Stimulated activated CD4-positive, alpha-beta T cell treated with anti-CD3 and anti-CD28 coated beads, TNF-alpha, amount 100 ng/mL, for 1 hour (primary cell): Measurements from ENCODE around the gene NPL.

ENCODE experiments used
- DNase-seq, 3 donors: peaks; one replicate each; pipeline ENCODE4 v3.0.0-alpha.2; 2020; ENCODE audit warnings: low read depth in 3 of 3, low spot score in 1 of 3

The NPL gene

DNA sequence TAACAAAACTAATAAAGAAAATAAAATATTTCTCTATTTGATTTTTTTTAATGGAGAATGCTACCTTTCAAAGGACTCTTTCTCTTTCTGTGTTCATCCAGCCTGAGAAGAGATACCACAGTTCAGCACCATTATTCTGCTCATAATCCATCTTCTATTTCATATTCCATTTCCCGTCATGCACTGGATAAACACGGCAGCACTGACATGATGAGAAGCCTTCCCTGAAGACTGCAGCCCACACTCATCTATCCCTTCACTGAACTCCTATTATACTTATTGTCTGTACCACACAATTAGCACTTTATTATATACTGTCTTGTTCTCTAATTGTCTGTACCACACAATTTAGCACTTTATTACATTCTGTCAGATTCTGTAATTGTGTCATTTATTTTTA lies 10.7 kb upstream of the NPL start:
- DNase-seq = no peak

DNA sequence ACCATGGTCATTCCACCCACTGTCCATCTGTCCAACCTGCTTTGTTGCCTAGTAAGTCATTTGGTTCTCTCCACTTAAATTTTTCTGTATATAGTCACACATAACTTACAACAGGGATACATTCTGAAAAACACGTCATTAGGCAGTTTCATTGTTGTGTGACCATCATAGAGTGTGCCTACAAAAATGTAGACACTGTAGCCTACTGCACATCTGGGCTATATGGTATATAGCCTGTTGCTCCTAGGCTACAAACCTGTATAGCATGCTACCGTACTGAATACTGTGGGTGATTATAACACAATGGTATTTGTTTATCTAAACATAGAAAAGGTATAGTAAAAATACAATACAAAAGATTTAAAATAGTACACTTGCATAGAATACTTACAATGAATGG lies 10.0 kb upstream of the NPL start:
- no peak for DNase-seq

DNA sequence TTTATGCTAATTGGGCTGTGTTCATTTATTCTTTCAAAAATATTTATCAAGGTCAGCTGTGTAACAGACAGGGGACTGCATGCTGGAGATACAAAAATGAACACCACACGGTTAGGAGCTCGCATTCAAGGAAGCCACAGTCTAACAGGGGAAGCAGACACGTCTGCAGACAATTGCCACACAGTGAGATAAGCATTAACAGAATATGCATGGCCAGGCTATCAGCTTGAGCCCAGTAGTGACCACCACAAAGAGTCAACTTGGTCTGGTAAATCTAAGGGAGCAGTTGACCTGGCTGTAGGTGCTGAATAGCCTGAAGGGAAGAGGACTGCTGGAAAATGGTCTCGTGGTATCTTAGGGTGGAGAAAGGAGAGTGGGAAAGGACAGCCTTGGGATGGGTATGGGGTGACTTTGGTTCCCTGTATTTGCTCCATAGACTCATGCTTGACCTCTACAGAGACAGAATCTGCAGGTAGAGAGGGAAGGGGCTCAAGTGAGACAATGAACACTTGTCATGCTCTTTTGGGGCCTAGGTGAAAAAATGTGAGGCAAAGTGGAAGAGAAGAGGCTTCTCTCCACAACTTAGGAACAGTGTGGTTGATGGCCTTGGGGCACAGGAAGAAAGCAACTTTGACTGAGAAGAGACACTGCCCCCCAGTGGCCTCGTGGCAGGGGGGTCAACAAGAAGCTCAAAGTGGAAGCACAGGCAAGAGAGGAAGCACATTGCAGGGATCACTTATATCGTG lies 7.6 kb upstream of the NPL start:
- DNase-seq = peak; percentile 18 to 56 (median 25)

DNA sequence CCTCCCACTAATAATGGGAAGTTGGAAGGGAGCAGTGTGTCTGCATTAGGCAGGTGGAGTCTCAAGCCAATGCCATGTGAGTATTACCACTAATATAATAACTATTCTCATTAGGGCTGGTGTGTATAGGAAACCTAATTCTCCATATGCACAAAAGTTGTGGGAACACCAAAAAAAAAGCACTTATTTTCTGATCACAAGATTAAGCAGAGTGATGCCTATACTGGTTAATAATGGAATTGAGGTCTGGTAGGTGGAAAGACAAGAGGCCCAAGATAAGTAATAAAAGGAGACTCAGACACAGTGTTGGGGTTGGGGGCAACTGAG lies 7.0 kb upstream of the NPL start:
- DNase-seq = no peak

DNA sequence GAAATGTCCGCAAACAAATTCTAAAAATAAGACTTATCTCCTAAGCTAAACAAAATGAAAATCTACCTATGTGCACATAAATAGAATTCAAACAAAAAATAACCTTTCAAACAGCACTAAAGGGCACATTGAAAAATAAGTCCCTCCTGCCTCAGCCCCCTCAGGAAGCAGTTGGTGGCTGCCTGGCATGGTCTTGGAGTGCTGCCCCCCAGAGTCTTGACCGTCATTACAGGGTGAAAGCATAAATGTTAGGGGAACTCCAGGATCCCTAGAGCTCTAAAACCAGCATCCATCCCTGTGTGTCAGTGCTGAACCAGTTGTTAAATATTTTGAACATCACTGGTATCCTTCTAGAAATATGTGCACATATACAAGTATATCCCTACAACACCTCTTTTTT lies 6.5 kb upstream of the NPL start:
- DNase-seq = no peak

DNA sequence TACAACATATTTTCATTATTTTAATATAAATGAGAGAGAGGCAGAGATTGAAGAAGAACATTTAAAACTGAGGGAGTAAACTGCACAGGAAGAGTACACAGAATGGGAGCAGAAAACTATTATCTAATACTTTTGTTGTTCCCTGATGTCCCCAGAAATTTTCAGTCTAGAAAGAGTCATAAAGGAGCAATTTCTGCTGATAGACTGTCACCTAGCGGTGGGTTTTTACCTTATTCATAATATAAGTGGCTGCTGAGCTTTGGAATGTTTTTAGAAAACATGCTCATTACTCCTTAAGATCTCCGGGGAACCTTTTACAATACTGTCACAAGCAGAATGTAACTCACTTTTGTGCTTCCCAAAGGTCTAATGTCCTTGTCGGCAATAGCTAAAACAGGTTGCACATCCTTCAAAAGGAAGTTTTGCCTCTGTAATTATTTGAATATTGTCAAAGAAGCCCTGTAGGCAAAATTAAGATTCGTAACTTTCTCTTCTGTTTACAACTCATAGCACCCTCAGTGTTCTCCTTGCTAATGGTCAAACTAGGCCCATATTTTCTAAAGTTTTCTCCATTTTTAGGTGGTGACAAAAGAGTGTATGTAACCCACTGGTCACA lies 4.9 kb upstream of the NPL start:
- DNase-seq = peak in 1 of 3 donors; percentile 3

DNA sequence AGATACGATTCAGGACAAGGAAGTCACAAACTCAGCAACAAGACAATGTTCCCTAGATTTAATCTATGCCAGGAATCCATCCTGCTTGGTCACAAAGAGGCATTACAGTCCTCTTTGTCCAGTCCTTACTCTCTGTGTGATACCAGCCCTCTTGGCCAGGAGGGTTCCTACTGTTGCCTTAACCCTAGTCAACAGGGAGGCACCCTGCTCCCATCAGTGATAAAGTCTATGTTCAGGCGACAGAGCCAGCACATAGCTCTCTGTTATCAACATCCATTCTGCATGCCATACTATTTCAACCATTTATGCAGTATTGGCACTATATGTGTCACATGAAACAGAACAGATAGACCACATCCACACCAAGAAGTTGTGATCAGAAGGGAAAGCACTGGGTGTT lies 4.4 kb upstream of the NPL start:
- DNase-seq = no peak

DNA sequence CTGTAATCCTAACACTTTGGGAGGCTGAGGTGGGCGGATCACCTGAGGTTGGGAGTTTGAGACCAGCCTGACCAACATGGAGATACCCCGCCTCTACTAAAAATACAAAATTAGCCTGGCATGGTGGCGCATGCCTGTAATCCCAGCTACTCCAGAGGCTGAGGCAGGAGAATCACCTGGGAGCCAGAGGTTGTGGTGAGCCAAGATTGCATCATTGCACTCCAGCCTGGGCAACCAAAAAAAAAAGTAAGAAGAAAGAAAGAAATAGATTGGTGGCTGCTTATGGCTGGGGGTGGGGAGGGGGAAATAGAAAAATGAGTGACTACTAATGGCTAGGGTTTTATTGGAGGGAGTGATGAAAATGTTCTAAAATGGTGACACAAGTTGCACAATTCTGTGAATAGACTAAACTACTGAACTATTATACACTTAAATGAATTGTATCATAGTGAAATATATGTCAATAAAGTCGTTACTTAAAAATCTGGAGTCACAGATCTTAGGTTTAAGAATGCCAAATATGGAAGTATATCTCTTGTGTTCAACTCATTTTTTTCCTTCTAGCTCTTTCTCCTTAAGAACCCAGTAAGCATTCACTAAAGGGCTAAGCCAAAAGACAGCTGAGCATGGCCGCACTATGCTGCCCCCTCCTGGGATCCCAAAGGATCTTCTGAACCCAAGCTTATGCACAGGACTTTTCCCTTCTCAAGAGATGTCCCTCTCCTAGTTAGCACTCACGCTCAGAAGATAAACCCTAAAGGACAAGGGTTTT lies 3.2 kb upstream of the NPL start:
- DNase-seq = peak in 2 of 3 donors; percentile 3 to 11

DNA sequence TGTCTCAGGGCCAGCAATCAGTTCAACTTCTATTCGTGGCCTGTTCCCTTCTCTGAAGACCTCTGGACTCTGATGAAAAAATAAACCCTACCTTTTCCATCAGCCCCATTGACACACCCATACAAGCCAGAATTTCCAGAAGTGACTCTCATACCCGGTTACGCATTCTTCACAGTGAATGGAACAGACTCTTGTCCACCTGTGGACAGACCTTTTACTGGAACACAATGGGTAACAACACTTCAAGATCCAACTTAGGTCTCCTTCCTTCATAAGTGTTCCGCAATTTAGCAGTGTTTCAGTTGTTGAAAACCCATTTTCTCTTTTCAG lies 2.6 kb upstream of the NPL start:
- DNase-seq = no peak

DNA sequence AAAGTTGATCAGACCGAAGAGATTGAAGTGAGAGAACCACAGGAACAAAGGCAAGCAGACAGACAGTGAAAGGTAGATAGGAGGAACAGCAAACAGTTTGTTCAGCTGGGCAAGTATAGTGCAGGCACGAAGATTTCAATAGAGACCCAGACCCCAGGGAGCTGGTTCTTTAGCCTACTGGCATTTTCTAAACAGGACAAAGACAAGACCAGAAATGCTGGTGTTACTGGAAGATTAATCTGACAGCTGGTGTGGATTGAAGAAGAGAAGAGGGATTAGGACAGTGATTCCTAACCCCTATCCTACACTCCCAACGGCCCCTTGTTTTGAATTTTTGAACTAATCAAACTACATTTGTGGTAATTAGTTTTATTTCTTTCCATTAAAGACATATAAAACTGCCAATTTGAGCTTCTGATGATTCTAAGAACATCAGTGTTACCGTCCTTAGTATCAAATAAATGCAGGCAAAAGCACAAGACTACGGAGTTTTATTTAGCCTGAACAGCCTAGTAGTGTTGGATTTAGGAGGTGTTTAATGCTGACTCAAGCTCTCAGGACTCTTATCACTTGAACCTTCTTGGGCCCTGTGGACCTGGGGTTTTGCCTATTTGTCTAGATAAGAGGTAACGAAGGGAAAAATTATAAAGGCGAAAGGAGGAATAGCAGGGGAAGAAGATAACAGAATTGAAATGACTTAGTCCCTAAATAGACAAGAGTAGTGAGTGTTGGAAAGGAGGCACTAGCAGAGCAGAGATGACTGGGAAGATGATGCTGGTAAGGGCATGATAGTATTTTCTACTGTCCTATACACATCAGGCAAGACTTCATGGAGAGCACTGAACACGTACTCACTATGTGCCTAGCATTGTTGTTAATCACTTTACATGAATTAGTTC lies 2.0 kb downstream of the NPL start:
- DNase-seq = no peak

DNA sequence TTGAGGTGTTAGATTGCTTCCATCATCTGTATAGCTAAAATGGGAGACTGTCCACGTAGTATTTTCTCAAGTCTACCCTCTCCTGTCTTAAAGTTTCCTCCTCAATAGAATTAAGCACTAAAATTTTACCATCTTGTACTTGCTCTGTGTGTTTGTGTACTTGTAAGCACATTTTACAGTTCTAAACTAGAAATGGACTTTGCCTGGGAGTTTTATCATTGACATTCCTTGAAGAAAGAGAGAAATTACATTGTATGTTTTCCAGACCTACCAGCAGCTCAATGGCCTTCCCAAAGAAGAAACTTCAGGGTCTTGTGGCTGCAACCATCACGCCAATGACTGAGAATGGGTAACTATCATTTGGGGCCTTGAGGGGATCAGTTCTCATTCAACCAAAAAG lies 4.5 kb downstream of the NPL start:
- no peak for DNase-seq

DNA sequence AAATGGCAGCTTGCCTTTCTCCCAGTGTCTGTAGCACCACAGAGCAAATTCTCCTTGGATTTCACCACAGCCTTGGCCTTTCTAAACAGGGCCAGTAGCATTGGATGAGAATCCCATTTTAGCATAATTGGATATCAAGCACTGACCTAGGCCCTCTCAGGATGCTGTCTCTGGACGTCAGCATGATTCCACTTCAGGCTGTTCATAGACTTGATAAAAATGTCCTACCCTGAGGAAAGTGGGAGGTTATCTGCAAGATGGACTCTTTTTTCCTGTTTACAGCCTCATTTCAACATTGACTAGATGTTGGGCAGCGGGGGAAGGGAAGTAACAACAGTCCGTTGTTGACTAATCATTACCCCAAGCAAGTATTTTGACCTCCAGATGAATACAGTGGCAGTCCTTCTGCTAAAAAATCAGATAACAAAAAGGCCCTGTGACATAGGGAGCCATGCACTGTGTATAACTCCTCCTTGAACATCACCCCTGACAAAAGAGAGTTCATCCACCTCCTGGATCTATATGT lies 5.2 kb downstream of the NPL start:
- DNase-seq = no peak

DNA sequence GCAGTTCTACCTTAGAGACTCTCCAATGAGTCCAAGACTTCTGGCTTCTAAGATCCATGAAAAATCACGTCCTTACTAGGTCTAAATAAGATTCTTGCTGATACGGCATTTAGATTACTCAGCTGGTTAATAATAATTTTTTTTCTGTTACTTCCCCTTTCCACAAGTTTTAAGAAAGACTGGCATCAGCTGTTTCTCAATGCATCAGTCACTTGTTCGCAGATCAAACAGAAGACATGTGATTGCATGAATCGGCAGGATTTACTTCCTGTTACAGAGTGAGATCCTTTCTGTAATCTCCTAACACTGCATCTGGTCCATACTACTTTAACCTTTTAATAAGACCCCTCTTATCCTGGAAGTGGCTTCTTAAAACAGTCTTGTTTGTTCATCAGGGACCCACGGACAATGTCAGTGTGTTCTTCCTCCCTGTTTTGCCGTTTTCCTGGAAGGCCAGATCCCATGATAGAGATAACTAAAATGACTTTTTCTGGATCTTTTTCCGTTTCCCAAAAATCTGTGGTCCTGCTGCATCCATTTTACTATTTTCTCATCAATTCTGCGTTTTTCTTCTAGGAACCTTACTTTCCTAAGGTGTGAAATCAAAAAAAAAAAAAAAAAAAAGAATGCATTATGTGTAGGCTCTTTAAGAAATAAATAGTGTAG lies 6.1 kb downstream of the NPL start:
- DNase-seq = no peak

DNA sequence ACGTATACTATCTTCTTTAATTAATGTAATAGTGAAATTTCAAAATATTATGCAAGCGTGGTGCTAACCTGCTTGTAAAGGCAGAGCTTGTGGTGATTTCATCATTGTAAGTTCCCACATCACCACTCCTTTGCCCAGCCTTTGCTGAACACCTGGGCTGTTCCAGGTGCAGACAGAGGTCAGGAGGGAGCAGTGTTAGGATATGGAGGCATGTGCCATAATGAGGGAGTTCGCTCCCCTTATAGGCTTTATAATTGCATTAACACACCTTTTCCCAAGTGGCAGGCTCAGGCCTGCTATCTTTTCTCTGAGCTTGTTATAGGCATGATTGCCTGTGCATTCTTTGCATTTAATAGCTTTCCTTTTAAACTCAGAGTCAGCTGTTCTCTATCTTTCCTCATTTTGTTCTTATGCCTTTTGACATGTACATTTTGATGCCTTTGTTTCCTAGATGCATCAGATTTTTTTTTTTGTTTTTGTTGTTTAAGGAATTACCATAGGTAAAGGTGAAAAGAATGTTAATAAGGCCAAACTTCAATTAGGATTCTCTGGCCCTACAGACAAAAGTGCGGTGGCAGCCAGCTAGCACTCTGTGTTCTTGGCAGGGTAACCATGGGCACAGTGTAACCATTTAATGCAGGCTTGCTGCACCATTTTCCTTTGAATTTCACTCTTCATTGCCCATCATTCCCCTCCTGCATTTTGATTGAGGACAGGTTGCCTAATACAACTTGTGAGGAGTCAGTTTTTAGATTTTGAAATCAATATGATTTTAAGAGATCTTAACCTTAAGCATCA lies 12.6 kb downstream of the NPL start:
- DNase-seq = no peak

DNA sequence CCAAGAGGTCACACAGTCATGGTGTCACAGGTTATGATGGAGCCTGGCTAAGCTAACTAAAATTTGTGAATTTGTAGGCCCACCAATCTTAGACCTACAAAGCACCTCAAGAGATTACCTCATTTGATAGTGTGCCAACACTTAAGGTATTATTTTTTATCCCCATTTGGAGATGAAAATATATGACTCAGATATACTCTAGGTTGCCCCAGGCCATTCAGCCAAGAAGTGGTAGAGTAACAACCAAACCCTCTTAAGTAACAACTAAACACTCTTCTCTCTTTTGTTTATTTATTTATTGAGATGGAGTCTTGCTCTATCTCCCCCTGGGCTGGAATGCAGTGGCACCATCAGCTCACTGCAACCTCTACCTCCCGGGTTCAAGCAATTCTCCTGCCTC lies 14.3 kb downstream of the NPL start:
- DNase-seq = no peak

DNA sequence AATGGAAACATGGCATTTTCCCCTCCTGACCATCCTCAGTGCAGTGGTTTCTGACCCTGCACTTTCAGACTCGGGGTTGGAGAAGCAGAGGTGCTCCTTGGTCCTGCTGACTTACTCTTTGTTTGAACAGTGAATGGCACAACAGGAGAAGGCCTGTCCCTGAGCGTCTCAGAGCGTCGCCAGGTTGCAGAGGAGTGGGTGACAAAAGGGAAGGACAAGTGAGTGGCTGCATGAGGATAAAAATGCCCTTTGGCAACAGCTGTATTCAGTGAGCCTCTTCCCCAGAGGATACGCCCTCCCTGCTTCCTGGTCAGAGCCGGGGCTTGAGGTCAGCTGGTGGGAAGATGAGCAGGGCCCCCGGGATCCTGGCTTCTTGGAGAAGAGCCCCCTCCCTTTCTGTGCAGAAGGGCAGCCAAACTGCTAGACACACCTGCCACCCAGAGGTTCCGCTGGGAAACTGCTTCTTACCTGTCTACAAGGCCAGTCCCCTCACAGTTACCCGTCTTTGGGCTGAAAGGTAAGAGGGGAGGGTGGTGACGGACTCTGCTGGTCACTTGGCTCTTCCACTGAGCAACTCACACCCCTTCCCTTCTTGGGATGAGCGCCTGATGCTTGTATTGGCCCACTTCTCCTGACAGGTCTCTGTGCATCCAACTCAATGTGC lies 16.6 kb downstream of the NPL start:
- DNase-seq = no peak

DNA sequence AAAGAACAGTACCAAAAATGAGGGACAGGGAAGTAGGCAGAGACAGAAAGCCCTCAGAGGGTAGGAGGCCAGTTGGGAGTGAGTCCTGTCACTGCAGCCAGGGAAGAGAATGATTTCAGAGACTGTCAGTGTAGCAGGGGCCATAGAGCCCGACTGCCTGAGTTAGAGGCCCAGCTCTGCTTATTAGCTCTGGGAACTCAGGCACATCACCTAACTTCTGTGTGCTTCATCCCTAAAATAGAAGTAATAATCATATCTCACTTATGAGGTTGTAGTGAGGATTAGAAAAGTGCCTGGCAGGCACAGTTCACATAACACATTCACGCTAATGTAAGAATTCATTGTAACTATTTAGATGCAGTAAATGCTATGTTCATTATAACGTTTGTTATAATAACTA lies 18.3 kb downstream of the NPL start:
- no peak for DNase-seq

DNA sequence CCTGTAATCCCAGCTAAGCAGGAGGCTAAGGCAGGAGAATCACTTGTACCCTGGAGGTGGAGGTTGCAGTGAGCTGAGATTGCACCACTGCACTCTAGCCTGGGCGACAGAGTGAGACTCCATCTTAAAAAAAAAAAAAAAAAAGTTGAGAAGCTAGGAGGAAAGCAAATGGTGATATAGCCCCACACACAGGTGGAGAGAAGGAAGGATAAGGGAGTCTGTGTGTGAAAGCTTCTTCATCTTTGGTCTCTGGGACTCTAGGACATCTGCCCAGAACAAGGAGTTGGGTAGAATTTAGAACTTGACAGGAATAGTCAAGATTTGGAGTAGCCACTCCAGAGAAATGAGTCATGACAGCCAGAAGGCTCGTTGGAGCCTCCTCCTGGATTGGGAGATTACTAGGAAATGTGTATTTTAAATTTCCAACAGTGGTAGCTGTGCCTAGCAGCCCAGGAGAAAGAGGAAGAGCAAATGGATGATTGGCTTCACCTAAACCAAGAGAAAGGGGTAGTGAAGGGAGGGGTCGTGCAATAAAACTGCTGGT lies 19.9 kb downstream of the NPL start:
- DNase-seq = no peak
